Omental fat pad (tissue), 4 donors: ENCODE measurements around the gene PGM5. TPM values are rescaled to one million over a fixed set of nuclear protein-coding genes. Genes with fewer than 3 reads are reported as not detected.

Source experiments
- ATAC-seq: fragments of 150-250 bp; one replicate; pipeline ENCODE4 v1.9.1; 2016; ENCODE audit warnings: mild to moderate bottlenecking, moderate library complexity; ENCODE audit not compliant: low FRiP score
- DNase-seq: peaks from one replicate; pipeline ENCODE4 v3.0.0-alpha.2; 2019; ENCODE audit warnings: low spot score
- total RNA-seq, 4 donors: library from RNA; depleted of rRNA; stranded (reverse); fragments of >200 nt; gene quantifications; one replicate each; pipeline ENCODE4 v1.1.0, GENCODE V29; 2016
- TF ChIP-seq, protein P1 (sequence below), 3 donors: fragments of 450-650 bp; IDR thresholded peaks; one replicate each; pipeline ENCODE4 v1.5.1; 2016 to 2017; ENCODE audit warnings: antibody characterized with exemption in 3 of 3, mild to moderate bottlenecking in 3 of 3, moderate library complexity in 2 of 3

The PGM5 gene
- total RNA-seq, 4 donors from 2014 or later = 18.1 to 63.7 (median 26.3) TPM

DNA sequence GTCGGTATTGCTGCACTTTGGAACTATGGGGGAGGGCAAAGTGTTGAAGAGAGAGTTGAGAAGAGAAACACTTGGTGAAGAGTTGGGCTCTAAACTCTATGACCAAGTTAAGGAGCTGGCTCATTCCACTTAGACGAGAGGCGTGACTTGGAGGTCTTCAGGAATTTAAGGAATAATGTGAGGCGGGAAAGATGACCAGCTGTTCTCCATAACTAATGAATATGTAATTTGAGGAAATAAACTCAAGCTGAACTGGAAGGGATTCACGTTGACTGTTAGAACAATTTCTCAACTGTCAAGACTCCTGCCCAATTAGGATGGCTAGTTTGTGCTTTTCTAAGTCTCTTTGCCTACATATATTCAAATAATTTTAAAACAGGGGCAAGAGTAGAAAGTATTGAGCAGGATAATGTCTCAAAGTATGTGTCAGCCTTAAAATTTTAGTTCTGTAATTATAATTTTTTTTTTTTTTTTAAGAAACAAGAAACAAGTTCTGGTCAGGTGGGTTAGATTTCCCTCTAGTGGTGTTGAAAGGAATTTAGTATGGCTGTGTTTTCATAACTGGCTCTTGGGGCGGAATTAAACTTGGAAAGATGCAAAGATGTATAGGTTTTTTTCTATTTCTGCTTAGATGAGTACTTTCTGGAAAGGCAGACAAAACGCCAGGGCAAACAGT is 150.9 kb downstream of the PGM5 start:
- no peak for DNase-seq
- TF ChIP-seq, protein P1, sequence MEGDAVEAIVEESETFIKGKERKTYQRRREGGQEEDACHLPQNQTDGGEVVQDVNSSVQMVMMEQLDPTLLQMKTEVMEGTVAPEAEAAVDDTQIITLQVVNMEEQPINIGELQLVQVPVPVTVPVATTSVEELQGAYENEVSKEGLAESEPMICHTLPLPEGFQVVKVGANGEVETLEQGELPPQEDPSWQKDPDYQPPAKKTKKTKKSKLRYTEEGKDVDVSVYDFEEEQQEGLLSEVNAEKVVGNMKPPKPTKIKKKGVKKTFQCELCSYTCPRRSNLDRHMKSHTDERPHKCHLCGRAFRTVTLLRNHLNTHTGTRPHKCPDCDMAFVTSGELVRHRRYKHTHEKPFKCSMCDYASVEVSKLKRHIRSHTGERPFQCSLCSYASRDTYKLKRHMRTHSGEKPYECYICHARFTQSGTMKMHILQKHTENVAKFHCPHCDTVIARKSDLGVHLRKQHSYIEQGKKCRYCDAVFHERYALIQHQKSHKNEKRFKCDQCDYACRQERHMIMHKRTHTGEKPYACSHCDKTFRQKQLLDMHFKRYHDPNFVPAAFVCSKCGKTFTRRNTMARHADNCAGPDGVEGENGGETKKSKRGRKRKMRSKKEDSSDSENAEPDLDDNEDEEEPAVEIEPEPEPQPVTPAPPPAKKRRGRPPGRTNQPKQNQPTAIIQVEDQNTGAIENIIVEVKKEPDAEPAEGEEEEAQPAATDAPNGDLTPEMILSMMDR (IDR thresholded peaks at IDR 0.05) = no peak
- no peak for ATAC-seq

- TF ChIP-seq, protein P1 (IDR thresholded peaks at IDR 0.05) = no peak
- ATAC-seq = no peak
- DNase-seq = no peak
Measured at GRCh38 chr9:68507806-68508145, 151.4 kb downstream of the PGM5 start.

- no peak for ATAC-seq
- no peak for DNase-seq
- TF ChIP-seq, protein P1 (IDR thresholded peaks at IDR 0.05) = no peak
Measured at GRCh38 chr9:68508547-68508946, 152.1 kb downstream of the PGM5 start.

- ATAC-seq (no peak), DNase-seq (no peak)
- TF ChIP-seq, protein P1 (IDR thresholded peaks at IDR 0.05) = no peak
Measured at GRCh38 chr9:68509689-68510088, 153.3 kb downstream of the PGM5 start.

- TF ChIP-seq, protein P1 (IDR thresholded peaks at IDR 0.05) = no peak
- no peak for ATAC-seq
Measured at GRCh38 chr9:68513385-68513784, 157.0 kb downstream of the PGM5 start.

DNA sequence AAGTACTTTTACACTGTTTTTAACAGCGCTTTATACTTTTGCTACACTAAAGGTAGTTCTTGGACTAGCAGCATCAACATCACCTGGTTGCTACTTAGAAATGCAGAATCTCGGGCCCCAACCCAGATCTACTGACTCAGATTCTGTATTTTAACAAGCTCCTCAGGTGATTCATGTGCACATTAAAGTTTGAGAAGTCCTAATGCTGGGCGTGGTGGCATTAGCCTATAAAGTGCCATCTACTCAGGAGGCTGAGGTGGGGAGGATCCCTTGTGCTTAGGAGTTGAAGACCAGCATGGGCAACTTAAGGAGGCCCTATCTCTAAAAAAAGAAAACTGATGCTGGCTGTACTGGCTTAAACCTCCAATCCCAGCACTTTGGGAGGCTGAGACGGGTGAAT is 157.6 kb downstream of the PGM5 start:
- TF ChIP-seq, protein P1 (IDR thresholded peaks at IDR 0.05) = no peak
- ATAC-seq (no peak), DNase-seq (no peak)

More at GRCh38 chr9:68513385-68513784, 157.0 kb downstream of the PGM5 start:
- no peak for DNase-seq

DNA sequence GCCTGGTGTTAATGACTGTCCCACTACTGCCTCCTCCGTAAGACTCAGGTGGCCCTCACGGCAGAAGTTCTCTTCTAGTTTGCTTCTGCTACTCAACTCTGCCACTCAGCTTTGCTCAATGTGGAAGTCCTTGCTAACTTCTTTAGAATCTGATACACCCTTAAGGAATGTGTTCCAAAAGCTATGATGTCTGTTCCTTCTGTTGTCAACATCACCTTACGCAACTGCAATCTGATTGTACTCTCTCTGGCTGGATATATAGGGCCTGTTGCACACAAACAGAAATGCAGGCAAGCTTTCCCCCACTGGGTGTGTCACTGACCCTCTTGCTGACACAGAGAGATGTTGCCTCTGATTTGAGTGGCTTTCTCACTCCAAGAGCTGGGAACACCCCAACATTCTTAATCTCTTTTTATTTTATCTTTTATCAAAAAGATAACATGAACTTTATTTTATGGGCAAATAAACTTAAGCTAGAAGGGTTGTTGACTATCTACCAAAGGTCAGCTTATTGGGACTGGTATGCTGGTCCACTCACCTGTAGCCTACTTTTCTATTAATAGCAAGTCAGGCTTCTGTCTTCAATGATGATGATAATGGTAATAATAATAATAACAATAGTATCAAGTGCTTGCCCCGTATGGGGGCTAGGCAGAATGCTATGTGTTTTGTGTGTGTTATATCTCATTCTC is 159.1 kb downstream of the PGM5 start:
- TF ChIP-seq, protein P1 (IDR thresholded peaks at IDR 0.05) = no peak
- DNase-seq = no peak
- peak; percentile 51 for ATAC-seq
